GM12873 (cell line): ENCODE measurements around the gene DGKE.

Experiments
- TF ChIP-seq, protein P1 (sequence below): IDR thresholded peaks from 2 replicates; pipeline ENCODE4 v1.5.1; 2012; ENCODE audit warnings: low read depth, mild to moderate bottlenecking, moderate library complexity, low read length, control low read depth; ENCODE audit not compliant: insufficient read depth; ENCODE audit errors: missing control alignments

The DGKE gene

DNA sequence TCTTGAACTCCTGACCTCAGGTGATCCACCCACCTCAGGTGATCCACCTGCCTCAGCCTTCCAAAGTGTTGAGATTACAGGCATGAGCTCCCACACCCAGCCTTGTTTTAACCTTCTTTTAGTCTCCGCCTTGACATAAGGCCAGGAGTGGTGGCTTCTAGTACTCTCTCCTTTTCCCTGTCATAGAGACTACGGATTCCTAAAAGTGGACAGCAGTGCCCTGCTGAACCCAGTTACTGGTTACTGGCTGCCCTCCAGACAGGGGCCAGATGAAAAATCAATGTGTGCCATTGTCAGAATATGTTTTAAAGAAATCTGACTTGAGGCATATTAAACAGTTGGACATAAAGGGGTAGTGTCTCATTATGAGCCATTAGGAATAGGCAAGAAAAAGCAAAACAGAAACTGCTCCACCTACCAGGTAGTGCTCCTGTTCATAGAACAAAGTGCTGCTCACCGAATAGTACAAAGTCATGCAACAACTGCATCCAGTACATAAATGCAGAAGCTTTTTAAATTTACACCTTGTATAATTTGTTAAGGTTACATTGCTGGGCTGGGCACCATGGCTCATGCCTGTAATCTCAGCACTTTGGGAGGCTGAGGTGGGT lies 47.8 kb downstream of the DGKE start:
- TF ChIP-seq, protein P1, sequence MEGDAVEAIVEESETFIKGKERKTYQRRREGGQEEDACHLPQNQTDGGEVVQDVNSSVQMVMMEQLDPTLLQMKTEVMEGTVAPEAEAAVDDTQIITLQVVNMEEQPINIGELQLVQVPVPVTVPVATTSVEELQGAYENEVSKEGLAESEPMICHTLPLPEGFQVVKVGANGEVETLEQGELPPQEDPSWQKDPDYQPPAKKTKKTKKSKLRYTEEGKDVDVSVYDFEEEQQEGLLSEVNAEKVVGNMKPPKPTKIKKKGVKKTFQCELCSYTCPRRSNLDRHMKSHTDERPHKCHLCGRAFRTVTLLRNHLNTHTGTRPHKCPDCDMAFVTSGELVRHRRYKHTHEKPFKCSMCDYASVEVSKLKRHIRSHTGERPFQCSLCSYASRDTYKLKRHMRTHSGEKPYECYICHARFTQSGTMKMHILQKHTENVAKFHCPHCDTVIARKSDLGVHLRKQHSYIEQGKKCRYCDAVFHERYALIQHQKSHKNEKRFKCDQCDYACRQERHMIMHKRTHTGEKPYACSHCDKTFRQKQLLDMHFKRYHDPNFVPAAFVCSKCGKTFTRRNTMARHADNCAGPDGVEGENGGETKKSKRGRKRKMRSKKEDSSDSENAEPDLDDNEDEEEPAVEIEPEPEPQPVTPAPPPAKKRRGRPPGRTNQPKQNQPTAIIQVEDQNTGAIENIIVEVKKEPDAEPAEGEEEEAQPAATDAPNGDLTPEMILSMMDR = no peak

DNA sequence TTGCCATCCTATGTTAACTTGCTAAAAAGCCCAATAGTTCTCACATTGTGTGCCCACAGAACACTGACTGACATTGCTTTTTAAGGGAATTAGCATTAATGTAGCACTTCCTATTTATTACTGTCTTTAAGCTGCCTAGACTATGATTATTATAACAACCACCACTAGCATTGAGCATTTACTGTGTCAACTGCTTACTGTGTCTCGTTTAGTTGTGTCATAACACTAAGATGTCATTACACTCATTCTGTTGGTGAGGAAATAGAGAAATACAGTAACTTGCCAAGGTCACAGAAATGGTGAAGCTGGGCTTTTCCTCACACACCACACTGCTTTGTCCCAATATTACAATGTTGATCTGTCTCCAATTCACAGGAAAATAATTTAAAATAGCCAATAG lies 49.7 kb downstream of the DGKE start:
- TF ChIP-seq, protein P1 = no peak

DNA sequence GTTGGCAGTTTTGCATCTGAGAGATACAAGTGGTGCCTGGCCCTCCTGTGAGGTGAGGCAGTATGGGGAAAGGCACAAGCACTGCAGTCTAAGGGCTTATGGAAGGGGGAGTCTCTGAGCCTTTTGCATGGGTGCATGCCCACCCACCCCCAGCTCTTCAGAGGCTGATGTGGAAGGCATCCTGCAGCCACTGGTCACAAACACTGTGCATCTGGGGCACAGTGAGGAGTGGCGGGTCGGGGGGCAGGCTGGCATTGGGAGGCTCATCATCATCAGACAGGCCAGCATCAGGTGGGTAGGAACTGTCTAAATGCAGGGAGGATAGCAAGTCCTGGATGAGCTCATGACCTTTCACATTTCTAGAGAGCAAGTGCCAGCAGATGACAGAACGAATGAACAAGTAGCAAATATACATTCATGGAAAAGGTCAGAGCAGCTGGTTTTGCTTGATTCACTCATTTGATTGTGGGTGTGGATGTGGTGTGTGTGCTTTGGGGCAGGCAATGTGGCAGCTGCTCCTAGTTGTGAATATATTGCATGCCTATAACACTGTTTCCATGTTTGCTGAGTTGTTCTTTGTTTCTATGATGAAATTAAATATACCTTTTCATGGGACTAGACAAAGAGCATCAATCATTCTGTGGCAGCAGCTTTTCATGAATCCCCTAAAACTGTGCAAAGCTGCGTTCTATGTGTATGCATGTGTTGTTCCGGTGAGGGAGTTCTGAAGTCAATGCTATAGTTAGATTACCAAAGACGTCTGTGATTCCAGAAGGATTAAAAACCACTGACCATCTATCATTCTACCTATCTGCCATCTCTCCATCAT lies 50.7 kb downstream of the DGKE start:
- TF ChIP-seq, protein P1 = no peak

DNA sequence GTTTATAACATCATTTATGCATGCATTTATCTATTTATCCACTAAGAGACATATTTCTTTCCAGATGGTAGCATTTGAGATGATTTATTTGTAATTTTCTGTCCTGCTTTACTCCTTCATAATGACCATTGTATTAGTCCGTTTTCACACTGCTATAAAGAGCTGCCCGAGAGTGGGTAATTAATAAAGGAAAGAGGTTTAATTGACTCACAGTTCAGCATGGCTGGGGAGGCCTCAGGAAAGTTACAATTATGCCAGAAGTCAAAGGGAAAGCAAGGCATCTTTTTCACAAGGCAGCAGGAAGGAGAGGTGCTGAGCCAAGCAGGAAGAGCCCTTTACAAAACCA lies 51.3 kb downstream of the DGKE start:
- TF ChIP-seq, protein P1 = no peak

DNA sequence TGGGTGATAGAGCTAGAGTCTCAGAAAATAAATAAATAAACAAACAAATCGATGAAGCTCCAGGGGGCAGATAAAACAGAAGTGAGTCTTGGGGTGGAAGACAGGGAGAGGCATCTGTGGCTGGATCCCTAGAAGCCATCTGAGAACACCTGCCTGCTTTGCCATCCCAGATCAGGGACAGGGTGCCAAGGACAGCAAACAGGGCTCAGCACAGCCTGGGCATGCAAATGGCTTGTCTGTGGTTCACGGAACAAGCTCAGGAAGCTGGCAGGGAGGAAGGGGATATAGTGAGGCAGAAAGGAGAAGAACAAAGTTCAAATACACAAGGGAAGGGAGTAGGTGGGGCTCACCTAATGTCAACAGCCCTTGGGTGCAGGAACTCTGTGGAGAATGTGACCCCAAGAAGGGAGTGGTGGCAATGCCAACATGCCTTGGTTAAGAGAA lies 52.4 kb downstream of the DGKE start:
- TF ChIP-seq, protein P1 = no peak

DNA sequence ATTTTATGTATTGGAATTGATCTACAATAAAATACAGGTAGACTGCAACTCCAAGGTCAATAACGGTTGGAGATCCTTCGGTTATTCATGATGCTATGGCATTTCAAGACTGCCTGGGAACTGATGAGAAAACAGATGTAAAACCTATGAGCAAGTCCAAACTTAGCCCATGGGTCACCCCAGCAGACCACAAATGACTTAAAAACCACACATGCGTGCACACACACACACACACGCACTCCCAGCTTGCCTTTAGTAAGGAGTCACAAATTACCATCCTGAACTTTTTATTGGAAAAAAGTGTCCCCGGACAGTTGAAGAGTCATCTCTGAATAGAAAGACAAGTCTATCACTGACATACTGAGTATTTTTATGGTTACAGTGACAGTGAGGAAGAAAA lies 53.2 kb downstream of the DGKE start:
- TF ChIP-seq, protein P1 = no peak

DNA sequence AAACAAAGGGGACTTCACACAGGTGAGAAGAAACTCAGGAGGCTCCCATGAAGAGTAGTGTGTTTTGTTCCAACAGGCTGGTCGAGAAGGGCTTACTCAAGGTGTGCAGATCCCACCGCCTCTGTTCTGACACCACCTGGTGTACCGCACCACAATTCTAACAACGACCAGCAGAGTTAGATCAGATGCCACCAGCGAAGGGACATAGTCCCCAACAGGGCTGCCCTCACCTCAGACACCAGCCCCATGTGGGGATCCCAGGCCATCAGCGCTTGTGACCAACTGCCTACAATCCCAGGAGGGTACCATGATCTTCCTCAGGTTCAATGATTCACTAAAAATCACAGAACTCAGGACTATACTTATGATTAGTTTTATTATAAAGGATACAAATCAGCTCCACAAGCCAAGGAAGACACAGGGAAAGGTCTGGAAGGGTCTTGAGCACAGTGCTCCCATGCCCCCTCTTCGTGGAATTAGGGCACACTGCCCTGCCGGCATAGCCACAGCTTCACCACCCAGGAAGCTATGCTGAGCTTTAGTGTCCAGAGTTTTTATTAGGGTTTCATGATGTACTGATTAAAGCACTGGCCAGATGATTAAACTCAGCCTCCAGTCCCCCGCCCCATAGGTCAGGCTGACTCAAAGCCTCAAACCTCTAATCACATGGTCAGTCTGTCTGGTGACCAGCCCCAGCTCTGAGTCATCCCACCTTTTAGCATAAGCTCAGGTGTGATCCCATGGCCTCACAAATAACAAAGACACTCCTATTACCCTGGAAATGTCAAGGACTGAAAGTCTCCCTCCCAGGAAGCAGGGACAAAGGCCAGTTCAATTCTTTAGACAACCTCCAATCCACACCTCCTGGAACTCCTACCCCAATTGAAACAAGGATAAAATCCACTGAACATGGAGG lies 53.9 kb downstream of the DGKE start:
- TF ChIP-seq, protein P1 = no peak
